HG02870 (cell line): Measurements from ENCODE around the gene TEK.
"Not testable (repeated sequence)": the region's sequence is repeated elsewhere in the genome, so short reads cannot be mapped to it uniquely, and the experiment has no call there.

Experiments
- ATAC-seq: cut with Tn5 transposase; IDR thresholded peaks from one replicate; pipeline ENCODE4 v1.9.1; 2021; ENCODE audit warnings: mild to moderate bottlenecking, moderate library complexity; ENCODE audit not compliant: unreplicated experiment

Gene TEK

GRCh38 chr9:27212191-27212590 lies 103.2 kb downstream of the TEK start:
- no peak for ATAC-seq

GRCh38 chr9:27212621-27213020 lies 103.6 kb downstream of the TEK start:
- ATAC-seq = no peak

GRCh38 chr9:27227192-27227591 lies 118.2 kb downstream of the TEK start:
- no peak for ATAC-seq

- ATAC-seq = not testable (repeated sequence)
These were observed 130.6 kb downstream of the TEK start for GRCh38 chr9:27239648-27240047.

- peak; percentile 72 for ATAC-seq
These were observed 138.7 kb downstream of the TEK start for GRCh38 chr9:27247756-27248155.

GRCh38 chr9:27248702-27249101 lies 139.7 kb downstream of the TEK start:
- no peak for ATAC-seq

- ATAC-seq = no peak
These were observed 149.6 kb downstream of the TEK start for GRCh38 chr9:27258662-27259061.

- no peak for ATAC-seq
These were observed 151.9 kb downstream of the TEK start for GRCh38 chr9:27260789-27261516.

GRCh38 chr9:27261517-27262211 lies 152.6 kb downstream of the TEK start:
- no peak for ATAC-seq

GRCh38 chr9:27272103-27272502 lies 163.1 kb downstream of the TEK start:
- ATAC-seq = no peak

GRCh38 chr9:27273186-27273585 lies 164.2 kb downstream of the TEK start:
- ATAC-seq = no peak

GRCh38 chr9:27276193-27277030 lies 167.4 kb downstream of the TEK start:
- ATAC-seq = no peak

- no peak for ATAC-seq
These were observed 169.3 kb downstream of the TEK start for GRCh38 chr9:27278374-27278773.

- no peak for ATAC-seq
These were observed 170.6 kb downstream of the TEK start for GRCh38 chr9:27279611-27280010.
